H9 (cell line): ENCODE results near the gene ODAD2. TPM values are rescaled to one million over a fixed set of nuclear protein-coding genes. Genes with fewer than 3 reads are reported as not detected.

Source experiments
- DNase-seq: peaks from one replicate; pipeline ENCODE4 v3.0.0-alpha.2; 2017
- H2AFZ ChIP-seq: one replicate; pipeline ENCODE4 v1.6.1; 2013; ENCODE audit warnings: mild to moderate bottlenecking, low read length, control low read depth, moderate library complexity
- H2AK5ac ChIP-seq: 2 replicates; pipeline ENCODE4 v1.6.1; 2013; ENCODE audit warnings: low read length, control low read depth, mixed read lengths; ENCODE audit not compliant: insufficient read length
- H2BK120ac ChIP-seq: one replicate; pipeline ENCODE4 v1.6.1; 2013; ENCODE audit warnings: low read depth, mild to moderate bottlenecking, low read length, control low read depth, inconsistent platforms; ENCODE audit not compliant: poor library complexity, severe bottlenecking
- H2BK12ac ChIP-seq: 2 replicates; pipeline ENCODE4 v1.6.1; 2013; ENCODE audit warnings: low read length, control low read depth, mixed read lengths, low read depth; ENCODE audit not compliant: insufficient read length
- H2BK15ac ChIP-seq: 2 replicates; pipeline ENCODE4 v1.6.1; 2013; ENCODE audit warnings: low read depth, low read length, control low read depth
- H2BK20ac ChIP-seq: one replicate; pipeline ENCODE4 v1.6.1; 2013; ENCODE audit warnings: low read depth, mild to moderate bottlenecking, low read length, control low read depth, inconsistent platforms; ENCODE audit not compliant: poor library complexity, severe bottlenecking
- H2BK5ac ChIP-seq: 2 replicates; pipeline ENCODE4 v1.6.1; 2013; ENCODE audit warnings: low read length, control low read depth, mixed read lengths; ENCODE audit not compliant: insufficient read length
- H3K14ac ChIP-seq: 2 replicates; pipeline ENCODE4 v1.6.1; 2013; ENCODE audit warnings: low read length, control low read depth; ENCODE audit not compliant: insufficient read depth
- H3K18ac ChIP-seq: 2 replicates; pipeline ENCODE4 v1.6.1; 2013; ENCODE audit warnings: low read depth, mild to moderate bottlenecking, mixed read lengths, low read length, control low read depth; ENCODE audit not compliant: insufficient read length
- H3K23ac ChIP-seq: 2 replicates; pipeline ENCODE4 v1.6.1; 2013; ENCODE audit warnings: low read length, control low read depth, mixed read lengths, low read depth; ENCODE audit not compliant: insufficient read length
- H3K23me2 ChIP-seq: 2 replicates; pipeline ENCODE4 v1.6.1; 2013; ENCODE audit warnings: low read depth, mild to moderate bottlenecking, mixed read lengths, low read length, control low read depth; ENCODE audit not compliant: insufficient read length, poor library complexity, severe bottlenecking
- H3K27ac ChIP-seq: 2 replicates; pipeline ENCODE4 v1.5.1; 2013; ENCODE audit warnings: low read length, control low read depth, mixed read lengths, low read depth; ENCODE audit not compliant: insufficient read length
- H3K27me3 ChIP-seq: 2 replicates; pipeline ENCODE4 v1.6.1; 2013; ENCODE audit warnings: low read length, control low read depth, inconsistent platforms; ENCODE audit not compliant: insufficient read depth
- H3K4ac ChIP-seq: 2 replicates; pipeline ENCODE4 v1.6.1; 2013; ENCODE audit warnings: low read depth, mild to moderate bottlenecking, control low read depth, inconsistent platforms, low read length, moderate library complexity
- H3K4me1 ChIP-seq: 2 replicates; pipeline ENCODE4 v1.6.1; 2013; ENCODE audit warnings: low read length, control low read depth, inconsistent platforms; ENCODE audit not compliant: insufficient read depth
- H3K4me2 ChIP-seq: 2 replicates; pipeline ENCODE4 v1.6.1; 2013; ENCODE audit warnings: low read length, control low read depth, mixed read lengths; ENCODE audit not compliant: insufficient read length, insufficient read depth
- H3K56ac ChIP-seq: 2 replicates; pipeline ENCODE4 v1.6.1; 2013; ENCODE audit warnings: low read depth, mild to moderate bottlenecking, mixed read lengths, low read length, control low read depth; ENCODE audit not compliant: insufficient read length
- H3K79me1 ChIP-seq: 2 replicates; pipeline ENCODE4 v1.6.1; 2013; ENCODE audit warnings: low read depth, mild to moderate bottlenecking, moderate library complexity, low read length, control low read depth, inconsistent platforms; ENCODE audit not compliant: insufficient read depth, poor library complexity, severe bottlenecking
- H3K79me2 ChIP-seq: 2 replicates; pipeline ENCODE4 v1.6.1; 2013; ENCODE audit warnings: low read length, control low read depth, inconsistent platforms; ENCODE audit not compliant: insufficient read depth
- H3K9ac ChIP-seq: 2 replicates; pipeline ENCODE4 v1.6.1; 2013; ENCODE audit warnings: low read length, control low read depth, mixed read lengths; ENCODE audit not compliant: insufficient read length; ENCODE audit errors: extremely low read depth
- H3K9me3 ChIP-seq: one replicate; pipeline ENCODE4 v1.6.1; 2013; ENCODE audit warnings: low read depth, low read length, inconsistent platforms; ENCODE audit not compliant: control insufficient read depth
- H3T11ph ChIP-seq: one replicate; pipeline ENCODE4 v1.6.1; 2013; ENCODE audit warnings: mild to moderate bottlenecking, low read length, control low read depth, inconsistent platforms
- H4K20me1 ChIP-seq: one replicate; pipeline ENCODE4 v1.6.1; 2013; ENCODE audit not compliant: control insufficient read depth, insufficient read length, insufficient read depth
- H4K5ac ChIP-seq: 2 replicates; pipeline ENCODE4 v1.6.1; 2013; ENCODE audit warnings: low read depth, mild to moderate bottlenecking, mixed read lengths, low read length, control low read depth; ENCODE audit not compliant: insufficient read length
- H4K8ac ChIP-seq: replicated peaks from 2 replicates; pipeline ENCODE4 v1.6.1; 2013; ENCODE audit warnings: low read length, control low read depth, mixed read lengths, low read depth; ENCODE audit not compliant: insufficient read length
- H4K91ac ChIP-seq: 2 replicates; pipeline ENCODE4 v1.6.1; 2013; ENCODE audit warnings: low read depth, mild to moderate bottlenecking, moderate library complexity, mixed read lengths, low read length, control low read depth; ENCODE audit not compliant: insufficient read length
- H3K27ac Mint-ChIP-seq, 3 experiments: 2 replicates in 2 of 3; 3 replicates in 1 of 3; pipeline ENCODE4 v1.8.0; 2020 to 2021; ENCODE audit warnings: mixed read lengths in 3 of 3, mild to moderate bottlenecking in 1 of 3, moderate library complexity in 1 of 3
- H3K27me3 Mint-ChIP-seq: 2 replicates; pipeline ENCODE4 v1.8.0; 2021; ENCODE audit warnings: low read depth, mild to moderate bottlenecking, moderate library complexity, mixed read lengths
- H3K36me3 Mint-ChIP-seq, 3 experiments: 2 replicates in 2 of 3; 3 replicates in 1 of 3; pipeline ENCODE4 v1.8.0; 2020 to 2021; ENCODE audit warnings: low read depth in 3 of 3, mixed read lengths in 3 of 3; ENCODE audit not compliant: insufficient read depth in 1 of 3
- H3K4me1 Mint-ChIP-seq, 2 experiments: 2 replicates each; pipeline ENCODE4 v1.8.0; 2020; ENCODE audit warnings: mixed read lengths in 2 of 2
- H3K4me3 Mint-ChIP-seq, 2 experiments: 2 replicates in 1 of 2; 3 replicates in 1 of 2; pipeline ENCODE4 v1.8.0; 2020 to 2021; ENCODE audit warnings: mild to moderate bottlenecking in 2 of 2, mixed read lengths in 2 of 2, moderate library complexity in 1 of 2
- H3K9me3 Mint-ChIP-seq, 2 experiments: 2 replicates in 1 of 2; 3 replicates in 1 of 2; pipeline ENCODE4 v1.8.0; 2020; ENCODE audit warnings: mild to moderate bottlenecking in 2 of 2, mixed read lengths in 2 of 2, moderate library complexity in 1 of 2
- CTCF ChIP-seq: fragments of 200-600 bp; sonication (generic); conservative IDR thresholded peaks from 3 replicates; pipeline ENCODE4 v1.8.0; 2021; ENCODE audit warnings: antibody characterized with exemption, mild to moderate bottlenecking
- WGBS: extraction: QIAGEN DNeasy Blood & Tissue Kit; methylation state at CpG from one replicate; pipeline ENCODE4 v1.1.7; 2013; ENCODE audit warnings: missing lambda C conversion rate, low lambda C conversion rate, mixed read lengths; ENCODE audit not compliant: insufficient read length; ENCODE audit errors: extremely low coverage; 5-methylcytosine and 5-hydroxymethylcytosine counted together
- total RNA-seq: library from RNA; stranded (reverse); gene quantifications from 2 replicates; pipeline ENCODE4 v1.2.1, GENCODE V29; 2021

Gene ODAD2
- total RNA-seq, 1 experiment from 2014 or later, result 4.5 TPM

- Histone ChIP-seq H3K4ac (no peak overlapping the region), H2AK5ac (no peak overlapping the region), H2BK20ac (no peak overlapping the region), H3K18ac (no peak overlapping the region), H2BK120ac (no peak overlapping the region), H3K27me3 (no peaks in the 10 kb centered on the region), H3K79me1 (no peaks in the 10 kb centered on the region), H4K91ac (no peak overlapping the region), H3K27ac (no peak overlapping the region), H3K9ac (no peak overlapping the region), H4K5ac (no peak overlapping the region), H3T11ph (no peak overlapping the region), H2BK5ac (no peak overlapping the region), H3K4me1 (no peaks in the 10 kb centered on the region; the same call in 1 of the 2 replicates), H2BK15ac (no peak overlapping the region), H2AFZ (no peak overlapping the region), H3K23me2 (no peaks in the 10 kb centered on the region), H3K23ac (no peak overlapping the region), H3K79me2 (no peaks in the 10 kb centered on the region), H2BK12ac (no peak overlapping the region), H3K4me2 (no peak overlapping the region), H4K20me1 (no peaks in the 10 kb centered on the region), H3K14ac (no peak overlapping the region), H4K8ac (no peak overlapping the region), H3K9me3 (no peaks in the 10 kb centered on the region), H3K56ac (no peak overlapping the region)
- TF ChIP-seq CTCF, result no peak
- no peak overlapping the region for H3K4me3 Mint-ChIP-seq
- no peaks in the 10 kb centered on the region for H3K27me3 Mint-ChIP-seq
- no peaks in the 10 kb centered on the region; a peak in 1 of 5 replicates for H3K9me3 Mint-ChIP-seq
- no peaks in the 10 kb centered on the region; a peak in 1 of 7 replicates for H3K36me3 Mint-ChIP-seq
- no CpG with 5 or more reads among the region's 1 CpG for WGBS
- H3K4me1 Mint-ChIP-seq, result peaks cover 17% of the 10 kb centered on the region in 2 experiments
- peak overlapping the region in 2 of 3 experiments; percentile 25 to 68; a peak in 2 of 7 replicates for H3K27ac Mint-ChIP-seq
- DNase-seq, result no peak
Measured at GRCh38 chr10:27884185-27884641, 114.7 kb downstream of the ODAD2 start.
